DND-41 (cell line): ENCODE measurements around the gene NSMCE3.

ENCODE experiments used
- EZH2 ChIP-seq: IDR thresholded peaks from 3 replicates; pipeline ENCODE4 v1.6.1; 2012; ENCODE audit warnings: borderline replicate concordance, low read depth, mild to moderate bottlenecking, moderate library complexity, low read length, inconsistent platforms; ENCODE audit not compliant: severe bottlenecking
- TF ChIP-seq, protein P1 (sequence below): IDR thresholded peaks from 2 replicates; pipeline ENCODE4 v1.5.1; 2012; ENCODE audit warnings: borderline replicate concordance, low read length, moderate library complexity, mild to moderate bottlenecking; ENCODE audit not compliant: poor library complexity, severe bottlenecking; ENCODE audit errors: extremely low read depth

DNA sequence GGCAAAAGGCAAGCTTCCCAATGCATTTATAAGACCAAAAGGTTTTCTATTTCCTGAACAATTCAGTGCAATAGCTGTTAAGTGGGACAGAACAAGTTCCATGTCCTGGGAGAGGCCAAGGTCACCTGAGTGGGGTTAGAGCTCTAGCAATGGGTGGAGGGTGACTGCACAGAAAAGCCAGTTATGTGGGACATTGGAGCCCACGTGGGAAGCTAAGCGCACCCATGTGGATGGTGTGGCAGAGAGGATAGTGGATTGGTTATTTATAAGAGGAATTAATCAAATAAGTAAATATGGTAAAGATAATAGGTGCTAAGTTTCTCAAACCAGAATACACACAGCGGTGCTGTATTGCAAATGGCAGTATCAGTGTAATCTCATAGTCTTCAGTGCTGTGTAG lies 6.3 kb downstream of the NSMCE3 start:
- TF ChIP-seq, protein P1, sequence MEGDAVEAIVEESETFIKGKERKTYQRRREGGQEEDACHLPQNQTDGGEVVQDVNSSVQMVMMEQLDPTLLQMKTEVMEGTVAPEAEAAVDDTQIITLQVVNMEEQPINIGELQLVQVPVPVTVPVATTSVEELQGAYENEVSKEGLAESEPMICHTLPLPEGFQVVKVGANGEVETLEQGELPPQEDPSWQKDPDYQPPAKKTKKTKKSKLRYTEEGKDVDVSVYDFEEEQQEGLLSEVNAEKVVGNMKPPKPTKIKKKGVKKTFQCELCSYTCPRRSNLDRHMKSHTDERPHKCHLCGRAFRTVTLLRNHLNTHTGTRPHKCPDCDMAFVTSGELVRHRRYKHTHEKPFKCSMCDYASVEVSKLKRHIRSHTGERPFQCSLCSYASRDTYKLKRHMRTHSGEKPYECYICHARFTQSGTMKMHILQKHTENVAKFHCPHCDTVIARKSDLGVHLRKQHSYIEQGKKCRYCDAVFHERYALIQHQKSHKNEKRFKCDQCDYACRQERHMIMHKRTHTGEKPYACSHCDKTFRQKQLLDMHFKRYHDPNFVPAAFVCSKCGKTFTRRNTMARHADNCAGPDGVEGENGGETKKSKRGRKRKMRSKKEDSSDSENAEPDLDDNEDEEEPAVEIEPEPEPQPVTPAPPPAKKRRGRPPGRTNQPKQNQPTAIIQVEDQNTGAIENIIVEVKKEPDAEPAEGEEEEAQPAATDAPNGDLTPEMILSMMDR, result no peak
- no peak for TF ChIP-seq EZH2
